Measurements from ENCODE around the gene TMEFF2.

TMEFF2 gene

GRCh38 chr2:191968120-191968519 is 226.6 kb downstream of the TMEFF2 start:
- DNase-seq (ENCODE audit: low read depth in 3 of 3) = no peak

DNA sequence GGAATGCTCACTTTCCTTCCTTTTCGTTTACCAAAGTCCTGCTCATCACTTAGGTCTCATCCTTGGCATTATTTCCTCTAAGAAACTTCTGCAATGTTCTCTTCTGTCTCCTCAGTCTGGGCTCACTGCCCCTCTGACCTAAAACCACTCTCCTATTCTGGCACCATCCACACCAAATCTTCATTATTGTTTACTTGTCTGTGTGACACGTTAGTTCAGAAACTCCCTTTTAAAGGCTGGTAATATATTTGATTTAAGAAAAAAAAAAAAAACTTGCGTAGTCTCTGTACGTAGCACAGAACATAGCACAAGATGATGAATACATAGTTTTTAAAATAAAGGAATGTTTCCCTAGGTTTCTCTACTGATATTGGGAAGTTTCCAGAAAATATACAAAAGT is 229.0 kb downstream of the TMEFF2 start:
- DNase-seq (ENCODE audit: low read depth in 3 of 3) = no peak

DNA sequence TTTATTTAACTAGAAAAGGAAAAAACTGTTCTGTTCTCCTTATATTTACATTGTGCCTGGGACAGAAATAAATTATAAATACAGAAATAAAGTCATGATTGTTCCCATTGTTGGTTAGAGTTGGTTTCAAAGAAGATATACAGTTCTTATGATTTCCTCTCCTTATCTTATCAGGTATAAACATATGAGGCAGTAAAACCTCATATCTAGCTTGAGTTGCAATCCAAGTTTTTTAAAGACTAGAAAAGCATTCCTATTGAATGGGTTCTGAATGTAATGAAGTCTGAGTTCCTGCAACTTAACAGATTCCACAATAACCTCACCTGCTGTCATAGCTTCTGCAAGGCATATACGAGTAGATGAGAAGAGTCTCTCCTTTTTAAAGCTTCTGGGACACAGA is 233.2 kb downstream of the TMEFF2 start:
- DNase-seq (ENCODE audit: low read depth in 3 of 3) = no peak

- no peak for DNase-seq (ENCODE audit: low read depth in 3 of 3)
Observed at GRCh38 chr2:191959209-191959608, 235.5 kb downstream of the TMEFF2 start.

- DNase-seq (ENCODE audit: low read depth in 3 of 3) = no peak
Observed at GRCh38 chr2:191957996-191958860, 236.5 kb downstream of the TMEFF2 start.

DNA sequence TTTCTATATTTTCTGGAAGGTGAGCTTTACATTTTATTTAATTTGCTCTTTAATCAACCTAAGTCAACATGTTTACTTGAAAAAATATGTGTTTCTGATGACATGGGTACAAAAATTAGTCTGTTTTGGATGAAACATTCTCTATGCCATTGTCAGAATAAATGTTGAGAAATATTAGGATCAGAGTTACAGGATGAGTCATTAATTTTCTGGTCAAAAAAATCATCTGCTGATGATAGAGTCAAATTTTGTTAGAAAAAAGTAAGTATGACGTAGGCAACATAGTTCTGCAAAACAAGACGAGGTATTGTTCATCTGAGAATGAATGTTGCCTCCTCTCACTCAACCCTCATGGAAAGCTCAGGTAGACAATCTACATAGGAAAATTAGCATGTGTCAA is 240.3 kb downstream of the TMEFF2 start:
- DNase-seq (ENCODE audit: low read depth in 3 of 3) = no peak

DNA sequence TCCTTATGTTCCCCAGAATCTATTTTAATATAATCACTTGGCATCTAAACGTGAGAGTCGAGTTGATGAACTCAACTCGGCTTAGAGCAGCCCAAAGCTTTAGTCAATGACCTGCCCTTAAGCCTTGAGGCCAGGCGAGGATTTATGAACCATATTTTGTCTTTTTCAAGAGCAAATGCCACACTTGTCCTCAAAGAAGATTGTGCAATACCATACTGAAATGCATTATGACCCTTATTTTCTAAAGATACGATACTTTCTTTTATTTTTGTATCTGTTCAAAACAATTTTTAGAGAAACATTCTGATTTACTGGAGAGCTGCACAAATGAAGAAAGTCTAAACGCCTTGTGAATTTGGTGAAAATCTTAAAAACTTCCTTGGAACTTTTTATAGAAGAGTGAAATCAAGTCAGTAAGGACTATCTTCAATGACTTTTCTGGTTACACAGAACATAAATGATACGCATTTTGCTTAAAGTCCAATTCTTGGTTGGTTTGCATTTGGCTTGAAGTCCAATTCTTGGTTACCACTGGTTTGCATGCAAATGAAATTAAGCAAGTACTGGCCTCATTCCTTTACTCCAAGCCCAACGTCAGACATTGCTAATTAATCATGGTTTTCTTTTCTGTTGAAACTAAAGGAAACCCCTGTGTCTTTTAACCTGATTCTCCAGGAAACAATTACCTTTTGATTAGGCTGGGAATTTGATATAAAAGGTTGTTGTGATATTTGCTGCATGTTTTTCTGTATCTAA is 242.0 kb downstream of the TMEFF2 start:
- no peak for DNase-seq (ENCODE audit: low read depth in 3 of 3)

GRCh38 chr2:191951832-191952231 is 242.9 kb downstream of the TMEFF2 start:
- no peak for DNase-seq (ENCODE audit: low read depth in 3 of 3)

GRCh38 chr2:191951376-191951775 is 243.4 kb downstream of the TMEFF2 start:
- no peak for DNase-seq (ENCODE audit: low read depth in 3 of 3)

GRCh38 chr2:191950132-191950874 is 244.4 kb downstream of the TMEFF2 start:
- no peak for DNase-seq (ENCODE audit: low read depth in 3 of 3)

GRCh38 chr2:191947235-191947634 is 247.5 kb downstream of the TMEFF2 start:
- no peak for DNase-seq (ENCODE audit: low read depth in 3 of 3)

DNA sequence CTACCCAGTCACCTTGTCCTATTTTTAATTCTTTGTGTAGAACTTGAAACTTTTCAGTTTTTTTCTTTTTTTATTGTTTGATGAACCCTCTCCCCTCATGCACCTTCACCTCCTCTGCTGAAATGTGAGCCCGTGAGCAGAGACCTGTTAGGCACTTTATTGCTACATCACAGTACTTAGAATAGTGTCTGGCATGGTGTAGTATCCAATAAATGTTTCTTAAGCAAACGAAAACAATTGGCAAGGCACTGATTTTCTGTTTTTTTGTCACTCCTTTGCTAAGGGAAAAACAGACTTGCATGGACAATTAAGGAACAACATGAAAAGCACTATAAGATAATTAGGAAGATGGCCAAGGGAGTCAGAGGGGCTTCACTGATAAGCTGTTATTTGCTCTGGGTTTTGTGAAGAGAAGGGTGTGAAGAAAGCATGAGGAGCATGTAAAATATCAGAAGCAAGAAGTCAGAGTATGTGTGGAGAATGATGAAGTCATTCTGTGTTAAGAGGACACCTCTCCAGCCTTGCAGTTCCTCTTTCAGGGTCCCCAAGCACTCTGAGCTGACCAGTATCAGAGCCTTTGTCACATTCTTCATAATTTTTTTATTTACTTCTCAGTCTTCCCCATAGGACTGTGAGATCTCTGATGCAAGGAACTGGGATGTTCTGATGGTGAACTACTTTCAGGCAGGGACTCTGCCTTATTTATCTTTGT is 248.1 kb downstream of the TMEFF2 start:
- DNase-seq (ENCODE audit: low read depth in 3 of 3) = no peak

DNA sequence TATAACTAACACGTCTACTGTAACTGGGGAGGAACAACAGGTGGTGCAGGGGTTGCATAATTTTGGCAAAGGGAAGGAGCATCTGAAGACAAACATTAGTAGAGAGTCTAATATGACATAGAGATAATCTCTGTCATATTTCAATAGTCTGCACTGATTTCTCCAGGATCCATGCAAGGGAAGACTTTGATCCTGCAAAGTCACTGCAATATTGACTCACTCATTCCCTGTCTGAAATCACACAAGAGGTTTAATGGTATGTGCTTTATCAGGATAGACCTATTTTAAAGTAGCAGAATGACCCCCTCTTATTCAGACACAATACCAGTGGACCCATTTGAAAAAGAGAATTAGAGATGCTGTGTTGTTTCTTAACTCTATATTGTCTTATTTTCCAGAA is 249.1 kb downstream of the TMEFF2 start:
- no peak for DNase-seq (ENCODE audit: low read depth in 3 of 3)

DNA sequence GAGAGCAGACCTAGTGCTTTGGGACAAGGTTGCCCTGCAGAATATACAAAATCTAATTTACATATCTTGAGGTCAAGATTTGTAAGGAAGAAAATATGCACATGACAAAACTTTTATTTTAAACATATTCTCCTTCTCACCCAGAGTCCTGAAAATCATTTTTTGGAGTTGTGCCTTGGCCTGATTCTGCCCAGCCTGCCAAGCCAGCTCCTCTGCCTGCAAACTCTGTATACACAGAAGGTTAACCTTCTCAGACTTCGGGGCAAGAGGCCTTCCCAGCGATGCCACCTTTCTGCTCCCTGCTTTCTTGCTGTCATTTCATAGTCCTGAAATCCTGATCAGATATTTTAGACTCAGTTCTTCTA is 252.0 kb downstream of the TMEFF2 start:
- no peak for DNase-seq (ENCODE audit: low read depth in 3 of 3)

GRCh38 chr2:191942090-191942738 is 252.5 kb downstream of the TMEFF2 start:
- no peak for DNase-seq (ENCODE audit: low read depth in 3 of 3)

DNA sequence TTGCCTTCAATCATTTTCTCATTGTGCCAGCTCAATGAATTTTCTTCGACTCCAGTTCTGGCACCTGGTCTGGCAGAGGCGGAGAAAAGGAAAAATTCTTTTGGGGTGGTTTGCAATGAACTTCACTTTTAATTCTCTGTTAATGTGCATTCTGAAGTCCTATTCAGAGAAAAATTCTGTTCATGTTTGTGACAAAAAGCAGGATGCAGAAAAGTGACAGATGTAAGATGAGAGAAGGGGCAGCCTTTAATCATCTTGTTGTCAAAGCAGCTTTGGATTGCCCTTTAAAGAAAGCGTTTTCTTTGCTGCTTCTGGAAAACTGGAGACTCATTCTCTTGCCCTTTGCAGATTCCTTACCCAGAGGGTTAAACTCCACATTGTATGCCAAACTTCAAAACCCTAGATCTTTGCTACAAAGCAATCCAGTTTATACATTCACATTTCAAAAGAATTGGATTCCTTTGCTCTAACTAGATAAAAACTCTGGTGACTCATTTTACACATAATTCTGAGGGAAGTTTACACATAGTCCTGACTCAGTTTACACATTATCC is 253.3 kb downstream of the TMEFF2 start:
- DNase-seq (ENCODE audit: low read depth in 3 of 3) = no peak

DNA sequence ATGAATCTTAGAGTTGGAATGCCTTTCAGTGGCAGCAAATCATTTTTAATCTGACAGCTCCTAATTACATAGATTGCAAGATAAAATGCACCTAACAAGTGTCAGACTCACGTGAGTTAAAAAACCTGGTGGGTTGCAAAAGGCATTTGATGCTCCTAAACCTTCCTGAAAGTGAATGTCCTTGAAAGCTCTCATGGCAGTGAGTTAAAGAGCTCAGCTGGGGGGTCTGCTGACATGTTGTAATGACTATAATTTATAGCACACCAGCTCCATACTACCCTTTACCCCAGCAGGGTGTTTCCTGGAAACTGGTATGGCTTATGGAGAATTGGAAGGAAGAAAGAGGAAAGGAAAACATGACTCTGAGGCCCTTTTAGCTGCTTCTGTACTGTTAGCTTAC is 256.0 kb downstream of the TMEFF2 start:
- no peak for DNase-seq (ENCODE audit: low read depth in 3 of 3)

DNA sequence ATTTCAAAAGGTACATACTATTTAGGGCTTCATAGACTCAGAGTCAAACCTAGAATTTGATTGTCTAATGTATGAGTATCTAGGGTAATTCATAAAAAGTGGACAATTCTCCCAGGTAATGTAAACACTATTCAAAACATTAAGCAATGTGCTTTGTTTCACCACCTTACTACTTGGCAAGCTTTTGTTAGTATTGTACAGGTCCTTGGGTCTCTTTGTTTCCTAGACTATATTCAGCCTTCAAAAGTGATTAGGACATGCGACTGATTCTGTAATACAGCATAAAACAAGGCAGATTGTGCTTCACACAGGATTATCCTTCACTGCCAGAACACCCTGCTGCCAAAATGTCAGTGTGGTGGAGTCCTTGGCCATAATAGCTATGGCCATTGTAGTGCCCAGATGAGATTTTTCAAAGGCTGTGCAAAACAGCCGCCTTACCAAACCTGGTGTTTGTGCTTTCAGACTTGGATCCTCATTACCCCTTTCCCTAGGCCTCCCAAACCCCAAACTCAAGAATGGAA is 257.8 kb downstream of the TMEFF2 start:
- DNase-seq (ENCODE audit: low read depth in 3 of 3) = no peak

GRCh38 chr2:191935247-191935646 is 259.5 kb downstream of the TMEFF2 start:
- no peak for DNase-seq (ENCODE audit: low read depth in 3 of 3)

DNA sequence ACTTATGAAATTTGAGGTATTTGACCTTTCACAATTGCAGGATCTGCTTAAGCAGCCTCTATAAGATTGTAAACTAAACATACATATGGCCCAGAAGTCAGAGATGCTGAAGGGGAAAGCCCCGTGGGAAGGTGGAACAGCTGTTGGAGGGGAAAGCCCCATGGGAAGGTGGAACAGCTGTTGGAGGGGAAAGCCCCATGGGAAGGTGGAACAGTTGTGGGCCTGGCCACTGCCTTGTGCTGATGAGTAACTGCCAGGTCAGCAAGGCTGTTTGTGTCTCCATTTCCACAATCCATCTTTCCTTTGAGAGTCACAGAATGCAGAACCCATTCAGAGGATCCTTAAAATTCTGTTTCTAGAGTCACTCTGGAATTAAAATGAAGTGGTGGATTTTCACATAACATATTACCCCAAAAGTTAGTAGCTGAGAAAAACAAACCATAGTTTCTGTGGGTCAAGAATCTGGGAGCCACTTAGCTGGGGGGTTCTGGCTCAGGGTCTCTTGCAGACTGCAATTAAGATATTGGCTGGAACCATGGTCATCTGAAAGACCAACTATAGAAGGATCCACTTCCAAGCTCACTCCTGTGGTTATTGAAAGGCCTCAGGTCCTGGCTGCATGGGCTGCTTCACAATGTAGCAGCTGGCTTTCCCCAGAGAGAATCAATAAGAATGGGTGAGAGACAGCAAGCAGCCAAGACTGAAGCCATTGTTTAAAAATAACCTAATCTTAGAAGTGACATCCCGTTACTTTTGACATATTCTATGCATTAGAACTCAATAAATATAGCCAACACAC is 261.2 kb downstream of the TMEFF2 start:
- peak in 2 of 3 experiments; percentile 1 to 21 for DNase-seq (ENCODE audit: low read depth in 3 of 3)
